H1 (cell line): ENCODE results near the gene OPCML. TPM values are rescaled to one million over a fixed set of nuclear protein-coding genes. Genes with fewer than 3 reads are reported as not detected.
A peak's percentile ranks its signal among the peaks of the same experiment; 100 is the strongest.

ENCODE experiments used
- CEBPB ChIP-seq: IDR thresholded peaks from 2 replicates; pipeline ENCODE4 v1.6.1; 2012; ENCODE audit warnings: low read depth, low read length
- EZH2 ChIP-seq: fragments of 200-600 bp; sonication (generic); IDR thresholded peaks from 2 replicates; pipeline ENCODE4 v1.7.1; 2012; ENCODE audit warnings: low read depth, mild to moderate bottlenecking, moderate library complexity, low read length, inconsistent platforms; ENCODE audit not compliant: severe bottlenecking
- HDAC2 ChIP-seq, 2 experiments: fragments of 300-600 bp in 1 of 2; sonication (generic) in 1 of 2; IDR thresholded peaks; 2 replicates each; pipeline ENCODE4 v1.6.1; 2011 to 2012; ENCODE audit warnings: low read depth in 2 of 2, low read length in 2 of 2, mild to moderate bottlenecking in 2 of 2, moderate library complexity in 2 of 2, borderline replicate concordance in 1 of 2, inconsistent platforms in 1 of 2
- PHF8 ChIP-seq: fragments of 200-600 bp; sonication (generic); conservative IDR thresholded peaks from 2 replicates; pipeline ENCODE4 v1.7.1; 2012; ENCODE audit warnings: low read depth, mild to moderate bottlenecking, inconsistent platforms, low read length, moderate library complexity
- POLR2A ChIP-seq, 2 experiments: IDR thresholded peaks; 1 replicate in 1 of 2; 2 replicates in 1 of 2; pipeline ENCODE4 v1.6.1; 2011; ENCODE audit warnings: low read depth in 2 of 2, low read length in 2 of 2, mild to moderate bottlenecking in 2 of 2; ENCODE audit errors: control extremely low read depth in 1 of 2
- RBBP5 ChIP-seq: IDR thresholded peaks from 2 replicates; pipeline ENCODE4 v1.7.1; 2012; ENCODE audit warnings: low read depth, mild to moderate bottlenecking, inconsistent platforms, low read length, moderate library complexity, borderline replicate concordance
- SIX5 ChIP-seq: IDR thresholded peaks from 2 replicates; pipeline ENCODE4 v1.6.1; 2011; ENCODE audit warnings: mild to moderate bottlenecking, low read depth, low read length
- SP1 ChIP-seq: IDR thresholded peaks from 2 replicates; pipeline ENCODE4 v1.6.1; 2011; ENCODE audit warnings: low read depth, low read length
- SP2 ChIP-seq: IDR thresholded peaks from 2 replicates; pipeline ENCODE4 v1.6.1; 2012; ENCODE audit warnings: mild to moderate bottlenecking, low read length, inconsistent platforms
- SP4 ChIP-seq: IDR thresholded peaks from 2 replicates; pipeline ENCODE4 v1.6.1; 2012; ENCODE audit warnings: low read length, inconsistent platforms
- TAF1 ChIP-seq: IDR thresholded peaks from 2 replicates; pipeline ENCODE4 v1.6.1; 2011; ENCODE audit warnings: mild to moderate bottlenecking, low read depth, low read length
- TEAD4 ChIP-seq: IDR thresholded peaks from 2 replicates; pipeline ENCODE4 v1.6.1; 2012; ENCODE audit warnings: low read depth, low read length, inconsistent platforms, mixed read lengths
- polyA plus RNA-seq, 7 experiments: library from polyadenylated mRNA; depleted of rRNA in 3 of 7; stranded (reverse) in 5 of 7; unstranded in 2 of 7; fragments of >200 nt in 5 of 7; fragments of 200-250 nt in 2 of 7; gene quantifications; 1 replicate in 5 of 7; 2 replicates in 1 of 7; 4 replicates in 1 of 7; pipeline versions ENCODE4 v1.2.1 to v1.2.3, GENCODE V29; 2011 to 2013; ENCODE audit warnings: missing spikeins in 2 of 7, mixed read lengths in 2 of 7
- total RNA-seq: library from RNA; stranded (reverse); fragmentation: NEBNext Ultra II Directional; extraction: Animal tissue kit (Norgen Biotek cat#: 25700); gene quantifications from 2 replicates; pipeline ENCODE4 v1.2.1, GENCODE V29; 2021
- TF ChIP-seq, protein P1 (sequence below): IDR thresholded peaks from 2 replicates; pipeline ENCODE4 v1.6.1; 2012; ENCODE audit warnings: inconsistent platforms
- TF ChIP-seq, protein P2 (sequence below), 3 experiments: IDR thresholded peaks; 1 replicate in 2 of 3; 2 replicates in 1 of 3; pipeline versions ENCODE4 v1.5.1 to v1.6.1; 2011; ENCODE audit warnings: low read length in 3 of 3, mild to moderate bottlenecking in 3 of 3, inconsistent platforms in 2 of 3, low read depth in 1 of 3, moderate library complexity in 1 of 3; ENCODE audit not compliant: insufficient read depth in 1 of 3; ENCODE audit errors: control extremely low read depth in 1 of 3

The OPCML gene
- total and polyA plus RNA-seq, 2 of the 8 experiments (the other 6 are each of a cell fraction or from before 2014, with no cell fraction given), result 2.3 to 3.1 TPM

DNA sequence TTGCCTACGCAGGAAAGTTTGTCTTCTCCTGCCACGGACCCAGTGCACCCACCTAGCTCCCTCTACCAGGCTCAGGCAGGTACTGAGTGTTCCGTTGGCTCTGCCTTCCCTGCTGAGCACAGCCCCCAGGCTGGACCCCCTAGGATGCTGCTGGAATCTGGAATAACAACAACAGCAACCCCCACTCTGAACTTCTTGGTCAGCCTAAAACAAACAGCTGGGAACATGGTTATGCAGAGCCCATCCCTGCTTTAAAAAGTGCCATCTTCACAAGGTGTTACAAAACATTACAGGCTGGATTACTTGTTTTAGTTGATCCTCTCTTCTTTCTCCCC is 1.8 kb downstream of the OPCML start (continued):
- TF ChIP-seq HDAC2 (IDR thresholded peaks at IDR 0.05; ENCODE audit: borderline replicate concordance in 1 of 2, low read depth in 2 of 2, low read length in 2 of 2), result peak in 1 of 2 experiments; percentile 81; a peak in 1 of 4 replicates
- TF ChIP-seq SP1, result peak; percentile 87; the same call in 1 of the 2 replicates
- peak; percentile 90 for TF ChIP-seq TEAD4
- no peak for TF ChIP-seq SIX5
- TF ChIP-seq POLR2A (IDR thresholded peaks at IDR 0.05; ENCODE audit: control extremely low read depth in 1 of 2, low read depth in 2 of 2, low read length in 2 of 2), result no peak
- TF ChIP-seq PHF8, result no peak
- TF ChIP-seq TAF1, result no peak
- no peak for TF ChIP-seq SP4
- TF ChIP-seq, protein P1, sequence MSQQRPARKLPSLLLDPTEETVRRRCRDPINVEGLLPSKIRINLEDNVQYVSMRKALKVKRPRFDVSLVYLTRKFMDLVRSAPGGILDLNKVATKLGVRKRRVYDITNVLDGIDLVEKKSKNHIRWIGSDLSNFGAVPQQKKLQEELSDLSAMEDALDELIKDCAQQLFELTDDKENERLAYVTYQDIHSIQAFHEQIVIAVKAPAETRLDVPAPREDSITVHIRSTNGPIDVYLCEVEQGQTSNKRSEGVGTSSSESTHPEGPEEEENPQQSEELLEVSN, result no peak
- peak; percentile 73 for TF ChIP-seq RBBP5
- no peak for TF ChIP-seq SP2
- TF ChIP-seq, protein P2, sequence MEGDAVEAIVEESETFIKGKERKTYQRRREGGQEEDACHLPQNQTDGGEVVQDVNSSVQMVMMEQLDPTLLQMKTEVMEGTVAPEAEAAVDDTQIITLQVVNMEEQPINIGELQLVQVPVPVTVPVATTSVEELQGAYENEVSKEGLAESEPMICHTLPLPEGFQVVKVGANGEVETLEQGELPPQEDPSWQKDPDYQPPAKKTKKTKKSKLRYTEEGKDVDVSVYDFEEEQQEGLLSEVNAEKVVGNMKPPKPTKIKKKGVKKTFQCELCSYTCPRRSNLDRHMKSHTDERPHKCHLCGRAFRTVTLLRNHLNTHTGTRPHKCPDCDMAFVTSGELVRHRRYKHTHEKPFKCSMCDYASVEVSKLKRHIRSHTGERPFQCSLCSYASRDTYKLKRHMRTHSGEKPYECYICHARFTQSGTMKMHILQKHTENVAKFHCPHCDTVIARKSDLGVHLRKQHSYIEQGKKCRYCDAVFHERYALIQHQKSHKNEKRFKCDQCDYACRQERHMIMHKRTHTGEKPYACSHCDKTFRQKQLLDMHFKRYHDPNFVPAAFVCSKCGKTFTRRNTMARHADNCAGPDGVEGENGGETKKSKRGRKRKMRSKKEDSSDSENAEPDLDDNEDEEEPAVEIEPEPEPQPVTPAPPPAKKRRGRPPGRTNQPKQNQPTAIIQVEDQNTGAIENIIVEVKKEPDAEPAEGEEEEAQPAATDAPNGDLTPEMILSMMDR (IDR thresholded peaks at IDR 0.05; ENCODE audit: control extremely low read depth in 1 of 3, insufficient read depth in 1 of 3, low read depth in 1 of 3, low read length in 3 of 3), result peak; percentile 47 to 64 (median 54); a peak in 3 of 4 replicates
- no peak for TF ChIP-seq EZH2
- no peak for TF ChIP-seq CEBPB
